IMR-90 (cell line): ENCODE data around the gene NRL. TPM values are rescaled to one million over a fixed set of nuclear protein-coding genes. Genes with fewer than 3 reads are reported as not detected.

ENCODE experiments used
- ATAC-seq: fragments of 200-7000 bp; cut with Tn5 transposase; 2 replicates; pipeline ENCODE4 v1.9.1; 2020; ENCODE audit warnings: low read depth, mild to moderate bottlenecking, moderate library complexity
- BruUV-seq: library from RNA; stranded (reverse); fragments of 400-500 nt; replicated peaks from 2 replicates; lab custom pipeline; 2021; lab: Mats Ljungman, UMichigan
- CTCF ChIA-PET: fragments of 300-600 bp; formaldehyde crosslinking; extraction: SDS; loops from one replicate; lab custom pipeline; 2021; ENCODE audit warnings: antibody characterized with exemption; lab: Yijun Ruan, JAX
- POLR2A ChIA-PET: fragments of 300-600 bp; sonication (Branson Sonifier 250); formaldehyde crosslinking; loops from one replicate; lab custom pipeline; 2022; ENCODE audit warnings: antibody characterized with exemption; ENCODE audit not compliant: unreplicated experiment; lab: Charles Lee
- DNase-seq: peaks from one replicate; pipeline ENCODE4 v3.0.0; 2013
- H2AFZ ChIP-seq: replicated peaks from 2 replicates; pipeline ENCODE3; 2013; ENCODE audit warnings: low read length, mild to moderate bottlenecking; ENCODE audit not compliant: poor library complexity
- H2AK5ac ChIP-seq: 2 replicates; pipeline ENCODE4 v1.6.1; 2013; ENCODE audit warnings: low read depth, low read length, inconsistent platforms
- H2AK9ac ChIP-seq: replicated peaks from 2 replicates; pipeline ENCODE3; 2013; ENCODE audit warnings: mild to moderate bottlenecking, low read depth, low read length, moderate library complexity; ENCODE audit not compliant: poor library complexity
- H2BK120ac ChIP-seq: 2 replicates; pipeline ENCODE4 v1.6.1; 2013; ENCODE audit warnings: low read depth, low read length, inconsistent platforms
- H2BK15ac ChIP-seq: 3 replicates; pipeline ENCODE4 v1.6.1; 2013; ENCODE audit warnings: low read depth, low read length, inconsistent platforms
- H2BK20ac ChIP-seq: 2 replicates; pipeline ENCODE4 v1.6.1; 2013; ENCODE audit warnings: low read depth, mild to moderate bottlenecking, inconsistent platforms, low read length, moderate library complexity
- H2BK5ac ChIP-seq: 2 replicates; pipeline ENCODE4 v1.6.1; 2013; ENCODE audit warnings: mild to moderate bottlenecking, low read depth, low read length, inconsistent platforms; ENCODE audit not compliant: poor library complexity, severe bottlenecking
- H3K14ac ChIP-seq: replicated peaks from 2 replicates; pipeline ENCODE4 v1.6.1; 2013; ENCODE audit warnings: low read depth, low read length, inconsistent platforms
- H3K18ac ChIP-seq: 2 replicates; pipeline ENCODE4 v1.6.1; 2013; ENCODE audit warnings: low read depth, low read length, control low read depth
- H3K23ac ChIP-seq: 2 replicates; pipeline ENCODE4 v1.6.1; 2013; ENCODE audit warnings: low read depth, low read length, inconsistent platforms
- H3K27ac ChIP-seq: 2 replicates; pipeline ENCODE4 v1.5.1; 2013; ENCODE audit warnings: mild to moderate bottlenecking, control low read depth, low read length; ENCODE audit not compliant: insufficient read depth
- H3K27me3 ChIP-seq: 2 replicates; pipeline ENCODE4 v1.6.1; 2013; ENCODE audit warnings: low read length; ENCODE audit not compliant: control insufficient read depth, insufficient read depth
- H3K36me3 ChIP-seq: 2 replicates; pipeline ENCODE4 v1.6.1; 2013; ENCODE audit warnings: low read length, mixed read lengths; ENCODE audit not compliant: control insufficient read depth, insufficient read depth
- H3K4ac ChIP-seq: 2 replicates; pipeline ENCODE4 v1.6.1; 2013; ENCODE audit warnings: low read depth, low read length, inconsistent platforms
- H3K4me1 ChIP-seq: 2 replicates; pipeline ENCODE4 v1.6.1; 2013; ENCODE audit warnings: low read length, mixed read lengths; ENCODE audit not compliant: control insufficient read depth, insufficient read depth
- H3K4me2 ChIP-seq: 2 replicates; pipeline ENCODE4 v1.6.1; 2013; ENCODE audit warnings: low read depth, mild to moderate bottlenecking, control low read depth, low read length, moderate library complexity
- H3K4me3 ChIP-seq: 2 replicates; pipeline ENCODE4 v1.5.1; 2013; ENCODE audit warnings: low read depth, mild to moderate bottlenecking, control low read depth, low read length, moderate library complexity; ENCODE audit not compliant: insufficient read depth
- H3K56ac ChIP-seq: 2 replicates; pipeline ENCODE4 v1.6.1; 2013; ENCODE audit warnings: low read length, inconsistent platforms; ENCODE audit not compliant: insufficient read depth; ENCODE audit errors: extremely low read depth
- H3K79me1 ChIP-seq, 2 experiments: 2 replicates each; pipeline ENCODE4 v1.6.1; 2013; ENCODE audit warnings: low read length in 2 of 2, inconsistent platforms in 1 of 2, low read depth in 1 of 2
- H3K9ac ChIP-seq: 2 replicates; pipeline ENCODE4 v1.6.1; 2013; ENCODE audit warnings: low read depth, low read length, control low read depth
- H3K9me1 ChIP-seq: 2 replicates; pipeline ENCODE4 v1.6.1; 2013; ENCODE audit warnings: low read length, inconsistent platforms; ENCODE audit not compliant: insufficient read depth
- H3K9me3 ChIP-seq: 2 replicates; pipeline ENCODE4 v1.6.1; 2013; ENCODE audit warnings: low read length; ENCODE audit not compliant: control insufficient read depth, insufficient read depth
- H4K20me1 ChIP-seq: 2 replicates; pipeline ENCODE4 v1.6.1; 2013; ENCODE audit warnings: low read length, inconsistent platforms; ENCODE audit not compliant: insufficient read depth
- H4K5ac ChIP-seq: 2 replicates; pipeline ENCODE4 v1.6.1; 2013; ENCODE audit warnings: mild to moderate bottlenecking, low read depth, low read length, control low read depth
- H4K8ac ChIP-seq, 2 experiments: 2 replicates each; pipeline ENCODE4 v1.6.1; 2013; ENCODE audit warnings: low read depth in 2 of 2, low read length in 2 of 2, control low read depth in 1 of 2, inconsistent platforms in 1 of 2
- H4K91ac ChIP-seq: 2 replicates; pipeline ENCODE4 v1.6.1; 2013; ENCODE audit warnings: low read depth, low read length, inconsistent platforms; ENCODE audit not compliant: insufficient read depth
- RAD21 ChIP-seq: IDR thresholded peaks from 2 replicates; pipeline ENCODE4 v1.6.1; 2012; ENCODE audit warnings: low read length, improper control_type of control experiment
- RFX5 ChIP-seq: IDR thresholded peaks from 2 replicates; pipeline ENCODE4 v1.8.0; 2012; ENCODE audit warnings: low read depth, mild to moderate bottlenecking, low read length, moderate library complexity
- SMC3 ChIP-seq: fragments of 150-350 bp; IDR thresholded peaks from 2 replicates; pipeline ENCODE4 v1.6.1; 2016; ENCODE audit warnings: low read depth, mild to moderate bottlenecking, antibody characterized with exemption, low read length, moderate library complexity
- WGBS, 2 experiments: methylation state at CpG; one replicate each; pipeline versions ENCODE4 v1.1.5 to v1.1.7; 2013; ENCODE audit warnings: missing lambda C conversion rate in 2 of 2; ENCODE audit not compliant: insufficient read length in 1 of 2; ENCODE audit errors: extremely low coverage in 2 of 2; 5-methylcytosine and 5-hydroxymethylcytosine counted together
- dilution Hi-C: fragments of 300-500 bp; cut with HindIII; formaldehyde crosslinking; loops from one replicate; pipeline ENCODE4 v1.14.3; 2018; ENCODE audit warnings: low sequenced_read_pairs; ENCODE audit not compliant: unreplicated experiment
- in situ Hi-C: fragments of 300-500 bp; cut with MboI; formaldehyde crosslinking; loops from 3 replicates; pipeline ENCODE4 v1.14.3; 2019; ENCODE audit warnings: low sequenced_read_pairs, inconsistent platforms, mixed read lengths
- intact Hi-C: fragments of 100-400 bp; cut with micrococcal nuclease; formaldehyde crosslinking; loops from 2 replicates; pipeline ENCODE4 v1.10.0; 2022
- polyA plus RNA-seq, 3 experiments: library from polyadenylated mRNA; depleted of rRNA; stranded (reverse); fragments of >200 nt; gene quantifications; 2 replicates each; pipeline ENCODE4 v1.2.3, GENCODE V29; 2012; ENCODE audit warnings: low replicate concordance in 1 of 3
- total RNA-seq: library from RNA; depleted of rRNA; stranded (reverse); fragments of >200 nt; gene quantifications from 2 replicates; pipeline ENCODE4 v1.2.3, GENCODE V29; 2012

The NRL gene
- total and polyA plus RNA-seq, 2 of the 4 experiments (the other 2 are of a cell fraction) = 0.18 to 0.70 TPM

DNA sequence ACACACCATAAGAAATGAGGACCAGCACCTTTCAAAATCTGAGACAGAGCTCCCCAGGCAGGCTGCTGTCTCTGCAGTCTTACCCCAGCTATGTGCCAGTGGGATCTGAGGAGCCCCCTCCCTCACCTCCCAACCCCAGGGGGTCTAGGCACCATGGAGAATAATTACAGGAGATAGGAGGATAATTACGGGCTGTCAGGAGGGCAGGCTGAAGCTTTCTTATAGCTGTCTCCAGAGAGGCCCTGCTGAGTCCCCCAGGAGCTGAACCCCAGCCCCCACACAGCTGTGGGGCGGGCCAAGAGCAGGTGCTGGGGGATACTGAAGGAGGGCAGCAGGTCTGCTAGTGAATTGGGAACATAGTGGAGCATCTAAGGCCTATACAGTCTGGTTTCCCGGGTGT, 36.6 kb downstream of the NRL start:
- Histone ChIP-seq H2AK9ac (no peak overlapping the region), H3K9ac (no peak overlapping the region), H4K20me1 (no peaks in the 10 kb centered on the region; the same call in 1 of the 2 replicates), H3K27me3 (peaks cover 90% of the 10 kb centered on the region), H2BK120ac (no peak overlapping the region), H3K4me3 (no peak overlapping the region), H2BK20ac (no peak overlapping the region), H3K79me1 (no peaks in the 10 kb centered on the region), H3K4me1 (peaks cover 2% of the 10 kb centered on the region; the same call in 1 of the 2 replicates), H3K9me3 (no peaks in the 10 kb centered on the region), H3K36me3 (no peaks in the 10 kb centered on the region), H3K14ac (no peak overlapping the region), H3K4me2 (no peak overlapping the region), H3K23ac (no peak overlapping the region), H2BK5ac (no peak overlapping the region), H3K27ac (no peak overlapping the region), H3K18ac (no peak overlapping the region), H2AFZ (no peak overlapping the region), H2BK15ac (no peak overlapping the region), H4K8ac (no peak overlapping the region), H4K5ac (no peak overlapping the region), H2AK5ac (no peak overlapping the region), H4K91ac (no peak overlapping the region), H3K9me1 (no peaks in the 10 kb centered on the region), H3K56ac (no peak overlapping the region), H3K4ac (no peak overlapping the region)
- no TSS peak for BruUV-seq
- in situ Hi-C loops (no loop called here), dilution Hi-C loops (no loop called here), intact Hi-C loops (no loop called here)
- ChIA-PET POLR2A (interaction anchor here (0.5 kb wide), 1 partner anchor 10 kb away, joined by 6 read pairs; no protein-coding TSS in a partner anchor), CTCF (no interaction called here)
- WGBS, 2 experiments = no CpG with 5 or more reads among the region's 3 CpGs
- no peak for DNase-seq
- no peak for ATAC-seq
- TF ChIP-seq RAD21 (no peak), SMC3 (no peak), RFX5 (no peak)
